ENCODE measurements around the gene PLEKHG5. TPM values are rescaled to one million over a fixed set of nuclear protein-coding genes. Genes with fewer than 3 reads are reported as not detected.

Gene PLEKHG5
- total RNA-seq, 4 donors from 2014 or later, result 17.9 to 42.7 (median 37.1) TPM

DNA sequence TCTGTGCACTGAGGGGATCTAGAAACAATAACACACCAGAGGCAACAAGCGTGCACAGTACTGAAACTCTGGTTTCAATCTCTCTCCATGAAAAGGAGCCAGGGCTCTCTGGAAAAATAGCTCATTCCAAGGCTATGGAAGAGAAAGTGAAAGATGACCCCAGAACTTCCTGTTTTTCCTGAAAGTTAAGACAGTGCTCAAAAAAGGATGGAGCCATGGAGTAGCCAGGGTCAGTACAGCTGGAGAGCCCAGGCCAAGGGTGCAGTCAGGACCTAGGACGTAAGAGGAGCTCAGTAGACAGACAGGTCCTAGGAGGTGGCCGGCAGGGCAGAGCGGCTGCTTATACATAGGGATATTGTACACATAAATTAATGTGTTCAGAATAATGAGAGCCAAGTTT, 43.7 kb upstream of the PLEKHG5 start:
- Histone ChIP-seq H3K4me3 (no peak overlapping the region), H3K4me1 (no peaks in the 10 kb centered on the region), H3K9me3 (no peaks in the 10 kb centered on the region), H3K36me3 (peaks cover 0 to 23% (median 15%) of the 10 kb centered on the region in 4 donors), H3K27ac (no peak overlapping the region), H3K27me3 (no peaks in the 10 kb centered on the region)
- TF ChIP-seq POLR2AphosphoS5 (IDR thresholded peaks at IDR 0.05) (no peak), POLR2A (IDR thresholded peaks at IDR 0.05) (no peak), EP300 (IDR thresholded peaks at IDR 0.05; ENCODE audit: low read depth) (no peak)
- TF ChIP-seq, protein P1, sequence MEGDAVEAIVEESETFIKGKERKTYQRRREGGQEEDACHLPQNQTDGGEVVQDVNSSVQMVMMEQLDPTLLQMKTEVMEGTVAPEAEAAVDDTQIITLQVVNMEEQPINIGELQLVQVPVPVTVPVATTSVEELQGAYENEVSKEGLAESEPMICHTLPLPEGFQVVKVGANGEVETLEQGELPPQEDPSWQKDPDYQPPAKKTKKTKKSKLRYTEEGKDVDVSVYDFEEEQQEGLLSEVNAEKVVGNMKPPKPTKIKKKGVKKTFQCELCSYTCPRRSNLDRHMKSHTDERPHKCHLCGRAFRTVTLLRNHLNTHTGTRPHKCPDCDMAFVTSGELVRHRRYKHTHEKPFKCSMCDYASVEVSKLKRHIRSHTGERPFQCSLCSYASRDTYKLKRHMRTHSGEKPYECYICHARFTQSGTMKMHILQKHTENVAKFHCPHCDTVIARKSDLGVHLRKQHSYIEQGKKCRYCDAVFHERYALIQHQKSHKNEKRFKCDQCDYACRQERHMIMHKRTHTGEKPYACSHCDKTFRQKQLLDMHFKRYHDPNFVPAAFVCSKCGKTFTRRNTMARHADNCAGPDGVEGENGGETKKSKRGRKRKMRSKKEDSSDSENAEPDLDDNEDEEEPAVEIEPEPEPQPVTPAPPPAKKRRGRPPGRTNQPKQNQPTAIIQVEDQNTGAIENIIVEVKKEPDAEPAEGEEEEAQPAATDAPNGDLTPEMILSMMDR (IDR thresholded peaks at IDR 0.05), result no peak
- DNase-seq, result no peak
- in situ Hi-C loops (cut with MboI; ENCODE audit: low pct_ligation_motif_present in 1 of 4, low pct_unique_long_range_greater_than_20kb in 1 of 4, low sequenced_read_pairs in 3 of 4) (no loop called here), intact Hi-C loops (cut with DNase I; ENCODE audit: low total_unique reads) (no loop called here)
- WGBS, 2 donors (ENCODE audit: low coverage in 1 of 2), result 95 to 100% methylated on average over 1 to 4 of the region's 4 CpGs

DNA sequence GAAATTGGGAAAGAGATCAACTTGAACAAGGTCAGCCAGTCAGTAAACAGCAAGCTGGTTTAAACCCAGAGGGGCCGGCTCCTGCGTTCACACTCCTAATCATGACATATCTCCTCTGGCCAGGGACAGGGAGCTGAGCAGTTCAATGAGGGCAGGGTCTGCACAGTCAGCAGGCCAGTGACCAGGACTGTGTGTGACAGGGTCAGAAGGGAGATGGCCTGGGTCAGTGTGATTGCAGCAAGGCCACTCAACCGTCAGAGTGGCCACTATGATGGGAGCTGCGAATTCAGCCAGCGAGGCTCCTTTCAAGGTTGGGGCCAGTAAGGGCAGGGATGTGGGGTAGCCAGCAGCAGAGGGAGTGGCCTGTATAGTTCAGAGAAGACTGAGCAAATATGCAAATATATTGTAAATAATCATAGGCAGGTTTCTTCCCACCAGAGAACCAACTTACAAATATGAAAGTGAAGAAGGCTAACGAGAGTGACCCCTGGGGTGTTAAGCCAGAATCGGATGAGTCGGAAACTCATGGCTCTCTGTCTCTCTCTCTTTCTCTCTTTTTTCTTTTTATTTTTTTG, 42.9 kb upstream of the PLEKHG5 start:
- DNase-seq, result no peak
- peaks cover 0 to 30% (median 16%) of the 10 kb centered on the region in 4 donors for H3K36me3 ChIP-seq
- H3K27ac ChIP-seq, result no peak overlapping the region
- no peaks in the 10 kb centered on the region for H3K9me3 ChIP-seq
- H3K27me3 ChIP-seq, result no peaks in the 10 kb centered on the region
- no peak for TF ChIP-seq POLR2A (IDR thresholded peaks at IDR 0.05)
- TF ChIP-seq EP300 (IDR thresholded peaks at IDR 0.05; ENCODE audit: low read depth), result no peak
- TF ChIP-seq, protein P1 (IDR thresholded peaks at IDR 0.05), result no peak
- TF ChIP-seq POLR2AphosphoS5 (IDR thresholded peaks at IDR 0.05), result no peak
- in situ Hi-C loops (cut with MboI; ENCODE audit: low pct_ligation_motif_present in 1 of 4, low pct_unique_long_range_greater_than_20kb in 1 of 4, low sequenced_read_pairs in 3 of 4), result no loop called here
- H3K4me1 ChIP-seq, result no peaks in the 10 kb centered on the region
- 97% methylated on average over 8 of the region's 8 CpGs; no CpG with 5 or more reads in 1 of the 2 donors for WGBS, 2 donors (ENCODE audit: low coverage in 1 of 2)
- intact Hi-C loops (cut with DNase I; ENCODE audit: low total_unique reads), result no loop called here
- no peak overlapping the region for H3K4me3 ChIP-seq

DNA sequence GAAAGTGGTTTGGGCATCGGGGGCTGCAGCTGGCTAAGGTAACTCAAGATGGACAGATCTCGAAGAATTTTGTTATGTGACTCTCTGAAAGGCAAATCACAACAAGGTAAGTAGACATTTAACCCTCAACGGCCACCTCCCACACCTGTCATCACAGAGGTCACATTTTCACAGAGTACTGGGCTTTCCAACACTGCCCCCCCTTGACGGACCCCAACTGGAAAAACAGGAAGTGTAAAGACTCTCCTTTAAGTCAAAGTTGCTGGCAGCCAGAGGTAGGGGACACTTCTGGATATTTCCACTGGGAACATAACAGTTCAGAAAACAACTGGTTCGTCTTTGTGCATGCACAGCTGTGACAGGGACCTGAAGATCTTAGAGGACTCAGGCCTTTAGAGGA, 40.5 kb upstream of the PLEKHG5 start:
- TF ChIP-seq, protein P1 (IDR thresholded peaks at IDR 0.05), result no peak
- no peak for TF ChIP-seq POLR2A (IDR thresholded peaks at IDR 0.05)
- TF ChIP-seq EP300 (IDR thresholded peaks at IDR 0.05; ENCODE audit: low read depth), result no peak
- no peak for TF ChIP-seq POLR2AphosphoS5 (IDR thresholded peaks at IDR 0.05)
- H3K4me1 ChIP-seq, result no peaks in the 10 kb centered on the region
- H3K27ac ChIP-seq, result no peak overlapping the region
- 88 to 93% methylated on average over 3 to 5 of the region's 5 CpGs for WGBS, 2 donors (ENCODE audit: low coverage in 1 of 2)
- H3K27me3 ChIP-seq, result no peaks in the 10 kb centered on the region
- no peak for DNase-seq
- in situ Hi-C loops (cut with MboI; ENCODE audit: low pct_ligation_motif_present in 1 of 4, low pct_unique_long_range_greater_than_20kb in 1 of 4, low sequenced_read_pairs in 3 of 4) (no loop called here), intact Hi-C loops (cut with DNase I; ENCODE audit: low total_unique reads) (no loop called here)
- no peak overlapping the region for H3K4me3 ChIP-seq
- no peaks in the 10 kb centered on the region for H3K9me3 ChIP-seq
- peaks cover 0 to 43% (median 23%) of the 10 kb centered on the region in 4 donors for H3K36me3 ChIP-seq

DNA sequence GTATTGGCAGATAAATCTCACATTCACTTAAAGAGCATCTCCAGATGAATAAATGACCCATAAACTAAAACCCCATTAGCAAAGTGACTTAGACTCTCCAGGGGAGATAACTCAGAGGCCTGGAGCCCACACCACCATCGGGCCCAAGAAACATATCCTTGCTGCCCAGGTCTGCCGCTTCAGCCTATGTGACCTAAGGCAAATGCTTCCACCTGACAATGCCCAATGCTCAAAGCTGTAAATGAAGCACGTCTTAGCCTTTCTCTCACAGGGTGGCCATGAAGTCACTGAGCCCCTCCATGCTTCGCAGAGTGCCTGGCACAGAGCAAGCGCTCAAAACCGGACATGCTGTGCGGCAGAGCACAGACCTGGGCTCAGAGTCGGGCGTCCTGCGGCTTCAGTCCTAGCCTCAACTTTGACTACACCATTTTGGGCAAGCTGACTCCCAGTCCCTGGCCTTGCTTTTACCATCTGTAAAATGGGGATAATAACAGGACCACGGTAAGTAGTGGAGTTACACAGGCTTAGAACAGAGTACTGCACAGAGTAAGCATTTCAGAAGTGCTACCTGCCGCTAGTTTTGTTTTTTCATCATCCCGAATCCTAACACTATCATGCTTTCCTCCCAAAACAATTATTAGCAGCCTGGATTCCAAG, 39.2 kb upstream of the PLEKHG5 start:
- 97 to 100% methylated on average over 3 to 13 of the region's 13 CpGs for WGBS, 2 donors (ENCODE audit: low coverage in 1 of 2)
- Histone ChIP-seq H3K27me3 (no peaks in the 10 kb centered on the region), H3K36me3 (peaks cover 0 to 51% (median 26%) of the 10 kb centered on the region in 4 donors), H3K4me3 (no peak overlapping the region), H3K27ac (no peak overlapping the region), H3K9me3 (no peaks in the 10 kb centered on the region), H3K4me1 (no peaks in the 10 kb centered on the region)
- intact Hi-C loops (cut with DNase I; ENCODE audit: low total_unique reads), result no loop called here
- TF ChIP-seq, protein P1 (IDR thresholded peaks at IDR 0.05), result no peak
- TF ChIP-seq POLR2A (IDR thresholded peaks at IDR 0.05) (no peak), EP300 (IDR thresholded peaks at IDR 0.05; ENCODE audit: low read depth) (no peak), POLR2AphosphoS5 (IDR thresholded peaks at IDR 0.05) (no peak)
- in situ Hi-C loops (cut with MboI; ENCODE audit: low pct_ligation_motif_present in 1 of 4, low pct_unique_long_range_greater_than_20kb in 1 of 4, low sequenced_read_pairs in 3 of 4), result no loop called here
- no peak for DNase-seq

All from transverse colon (tissue), 4 donors.